ENCODE data around the gene CHST9.
"Not testable (repeated sequence)": the region's sequence is repeated elsewhere in the genome, so short reads cannot be mapped to it uniquely, and the experiment has no call there.

Gene CHST9

DNA sequence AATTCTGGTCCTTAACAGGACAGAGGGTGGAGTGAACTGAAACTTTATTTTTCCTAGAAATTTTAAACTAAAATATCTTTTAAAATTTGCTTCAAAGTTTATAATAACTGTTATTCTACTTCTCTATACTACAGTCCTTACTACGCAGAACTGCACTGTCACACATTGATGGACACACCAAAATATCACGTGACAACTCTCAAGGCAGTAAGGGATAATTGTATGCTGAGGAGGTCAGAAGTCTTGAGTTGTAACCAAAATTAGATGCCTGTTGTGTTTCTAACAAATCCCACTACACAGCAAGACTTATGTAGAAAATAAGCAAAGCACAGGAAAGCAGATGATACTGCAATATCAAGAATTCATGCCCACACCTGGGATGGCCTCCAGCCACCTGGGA is 76.3 kb downstream of the CHST9 start:
- no peak overlapping the region for H3K4me3 ChIP-seq (ENCODE audit: low read depth, low read length)

DNA sequence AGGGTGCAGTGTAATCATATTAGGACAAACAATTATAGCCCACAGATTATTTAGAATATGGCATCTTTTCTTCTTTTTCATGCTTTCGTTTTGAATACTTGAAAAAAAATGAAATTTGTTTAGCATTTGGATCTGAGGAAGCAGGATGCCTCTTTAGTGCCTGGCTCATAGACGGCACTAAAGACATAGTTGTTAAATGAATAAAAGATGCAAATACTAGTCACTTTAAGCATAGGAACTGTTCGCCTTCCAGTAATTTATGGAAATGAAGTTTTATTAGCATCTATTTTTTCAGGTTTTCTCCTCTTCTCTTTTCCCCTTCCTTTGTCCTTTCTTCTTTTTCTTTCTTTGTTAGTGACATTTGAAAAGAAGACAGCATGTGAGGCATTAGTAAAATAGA is 80.4 kb downstream of the CHST9 start:
- no peak overlapping the region for H3K4me3 ChIP-seq (ENCODE audit: low read depth, low read length)

DNA sequence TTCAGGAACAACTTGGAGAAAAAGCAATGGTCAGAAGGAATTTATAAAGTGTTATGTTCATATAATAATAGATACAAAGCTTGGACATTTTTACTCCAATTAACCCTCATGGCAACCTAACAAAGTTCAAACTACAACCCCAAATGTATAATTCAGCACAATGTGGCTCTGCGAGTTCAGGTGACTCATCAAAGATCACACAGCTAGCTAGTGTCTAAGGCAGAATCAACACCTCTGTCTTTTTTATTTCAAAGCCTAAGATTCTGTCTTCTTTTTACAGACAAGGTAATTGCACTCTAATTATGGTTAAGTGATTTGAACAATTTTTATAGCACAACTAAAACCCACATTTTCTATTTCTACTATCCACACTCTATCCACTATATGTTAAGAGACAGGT is 90.5 kb downstream of the CHST9 start:
- H3K4me3 ChIP-seq (ENCODE audit: low read depth, low read length), result no peak overlapping the region

DNA sequence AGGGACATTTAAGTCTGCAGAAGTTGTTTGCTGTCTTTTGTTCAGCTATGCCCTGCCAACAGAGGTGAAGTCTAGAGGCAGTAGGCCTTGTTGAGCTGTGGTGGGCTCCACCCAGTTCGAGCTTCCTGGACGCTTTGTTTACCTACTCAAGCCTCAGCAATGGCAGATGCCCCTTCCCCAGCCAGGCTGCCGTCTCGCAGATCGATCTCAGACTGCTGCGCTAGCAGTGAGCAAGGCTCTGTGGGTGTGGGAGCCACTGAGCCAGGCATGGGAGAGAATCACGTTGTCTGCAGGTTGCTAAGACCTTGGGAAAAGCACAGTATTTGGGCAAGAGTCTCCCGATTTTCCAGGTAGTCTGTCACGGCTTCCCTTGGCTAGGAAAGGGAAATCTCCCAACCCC is 91.8 kb downstream of the CHST9 start:
- not testable (repeated sequence) for H3K4me3 ChIP-seq (ENCODE audit: low read depth, low read length)

DNA sequence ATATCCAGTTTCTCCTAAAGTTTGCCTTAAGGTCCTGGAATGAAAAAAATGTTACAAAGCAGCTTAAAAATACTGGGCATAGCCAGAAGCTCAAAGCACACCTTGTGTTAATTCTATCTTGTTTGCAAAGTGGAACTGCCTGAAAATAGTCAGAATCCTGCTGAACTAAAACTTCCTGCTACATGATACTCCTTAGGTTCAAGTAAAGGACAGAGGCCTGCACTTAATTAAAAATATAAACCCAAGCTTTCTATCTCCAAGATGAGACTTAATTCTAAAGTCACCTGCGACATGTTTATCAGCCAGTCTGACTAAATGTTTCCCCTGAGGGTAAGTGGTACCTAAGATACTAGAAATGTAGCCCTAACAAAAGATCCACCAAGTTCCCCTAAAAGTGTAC is 103.4 kb downstream of the CHST9 start:
- H3K4me3 ChIP-seq (ENCODE audit: low read depth, low read length), result no peak overlapping the region

DNA sequence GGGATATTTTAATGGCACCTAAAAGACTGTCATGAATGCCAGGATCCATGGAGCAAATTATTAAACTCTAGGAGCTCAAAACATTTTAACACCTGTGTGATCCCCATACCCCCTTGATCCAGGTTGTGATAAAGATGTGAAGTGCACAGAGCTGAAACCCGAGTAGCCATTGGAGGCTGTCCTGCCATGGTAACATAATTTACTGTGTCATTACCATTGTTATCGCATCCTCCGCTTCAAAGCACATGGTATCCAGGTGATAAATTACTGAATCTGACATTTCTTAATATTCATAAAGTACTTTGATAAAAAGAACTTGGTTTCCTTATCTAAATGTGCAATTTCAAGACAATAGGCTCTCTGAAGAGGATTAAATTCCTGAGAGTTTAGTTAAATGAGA is 109.3 kb downstream of the CHST9 start:
- no peak overlapping the region for H3K4me3 ChIP-seq (ENCODE audit: low read depth, low read length)

DNA sequence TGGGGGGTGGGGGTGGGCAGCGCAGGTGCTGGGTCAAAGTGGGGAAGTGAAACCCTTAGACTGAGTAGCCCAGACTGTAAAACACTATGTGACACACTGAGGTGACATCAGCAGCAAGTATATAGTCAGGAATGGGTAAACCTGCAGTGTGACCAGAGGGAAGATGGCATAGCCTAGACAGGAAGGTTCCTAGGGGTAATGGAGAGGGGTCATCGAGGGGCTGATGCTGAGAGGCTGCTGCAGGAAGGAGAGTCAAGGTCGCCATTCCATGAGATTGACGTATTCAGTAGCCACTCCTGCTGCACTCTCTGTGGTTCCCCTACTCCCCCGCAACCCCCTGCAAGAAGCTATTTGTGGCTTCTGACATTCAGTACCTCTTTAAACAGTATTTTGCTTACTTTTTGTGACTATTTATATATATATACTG is 111.7 kb downstream of the CHST9 start:
- H3K4me3 ChIP-seq (ENCODE audit: low read depth, low read length), result no peak overlapping the region

DNA sequence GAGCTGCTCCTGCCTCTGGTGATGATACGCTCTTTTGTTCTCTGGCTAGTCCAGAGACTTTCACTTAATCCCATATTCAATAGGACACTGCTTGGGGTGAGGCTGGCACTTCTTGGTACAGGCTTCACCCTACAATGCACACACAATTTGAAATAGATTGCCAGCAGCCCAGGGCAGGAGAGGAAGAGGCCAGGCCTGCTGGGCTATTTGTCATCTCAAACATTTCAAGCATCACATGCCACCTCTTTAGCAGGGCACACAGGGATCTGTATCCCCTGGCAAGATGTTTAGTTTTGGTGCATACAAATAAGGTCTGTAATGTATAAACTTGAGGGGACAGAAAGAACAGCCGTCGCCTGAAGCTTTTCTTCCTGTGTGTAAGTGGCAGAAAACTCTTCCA is 120.4 kb downstream of the CHST9 start:
- H3K4me3 ChIP-seq (ENCODE audit: low read depth, low read length), result no peak overlapping the region

DNA sequence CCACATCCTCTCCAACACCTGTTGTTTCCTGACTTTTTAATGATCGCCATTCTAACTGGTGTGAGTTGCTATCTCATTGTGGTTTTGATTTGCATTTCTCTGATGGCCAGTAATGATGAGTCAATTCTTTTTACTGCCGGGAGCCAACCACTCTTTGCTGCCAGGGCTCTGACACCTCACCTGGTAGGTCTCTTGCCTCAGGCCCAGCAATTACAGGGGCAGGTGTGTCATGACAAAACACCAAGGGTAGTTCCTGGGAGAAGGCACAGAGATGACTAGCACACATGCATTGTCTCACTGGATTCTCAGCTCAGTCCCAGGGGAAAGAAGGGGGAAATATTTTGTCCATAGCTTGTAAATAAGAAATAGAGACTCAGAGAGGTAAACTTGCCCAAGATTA is 122.3 kb downstream of the CHST9 start:
- no peak overlapping the region for H3K4me3 ChIP-seq (ENCODE audit: low read depth, low read length)

DNA sequence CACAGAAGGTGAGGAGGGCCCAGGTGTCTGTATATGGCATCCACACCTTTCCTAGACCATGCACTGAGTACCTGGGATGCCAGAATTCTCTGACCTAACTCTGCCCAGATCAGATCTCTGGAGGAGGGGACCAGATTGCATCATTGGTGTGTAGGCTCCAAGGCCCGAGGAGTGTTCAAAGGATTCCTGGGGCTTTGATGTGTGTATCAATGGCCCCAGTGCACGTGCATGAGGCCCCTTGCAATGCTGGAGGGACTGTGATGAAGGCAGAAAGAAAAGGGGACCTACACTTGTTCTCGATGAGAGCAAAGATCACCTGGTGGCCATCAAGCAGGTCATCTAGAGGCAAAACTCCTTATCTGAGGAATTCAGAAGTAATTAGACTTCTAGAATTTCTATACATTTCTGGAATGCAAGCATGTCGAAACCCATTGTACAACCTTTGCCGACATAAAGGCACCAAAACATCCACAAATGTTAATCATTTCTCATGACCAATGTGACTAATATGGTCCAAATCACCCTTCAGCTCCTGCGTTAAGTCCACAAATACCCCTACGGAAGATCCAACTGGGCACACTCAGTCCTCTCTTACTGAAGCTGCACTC is 123.5 kb downstream of the CHST9 start:
- no peak overlapping the region for H3K4me3 ChIP-seq (ENCODE audit: low read depth, low read length)

DNA sequence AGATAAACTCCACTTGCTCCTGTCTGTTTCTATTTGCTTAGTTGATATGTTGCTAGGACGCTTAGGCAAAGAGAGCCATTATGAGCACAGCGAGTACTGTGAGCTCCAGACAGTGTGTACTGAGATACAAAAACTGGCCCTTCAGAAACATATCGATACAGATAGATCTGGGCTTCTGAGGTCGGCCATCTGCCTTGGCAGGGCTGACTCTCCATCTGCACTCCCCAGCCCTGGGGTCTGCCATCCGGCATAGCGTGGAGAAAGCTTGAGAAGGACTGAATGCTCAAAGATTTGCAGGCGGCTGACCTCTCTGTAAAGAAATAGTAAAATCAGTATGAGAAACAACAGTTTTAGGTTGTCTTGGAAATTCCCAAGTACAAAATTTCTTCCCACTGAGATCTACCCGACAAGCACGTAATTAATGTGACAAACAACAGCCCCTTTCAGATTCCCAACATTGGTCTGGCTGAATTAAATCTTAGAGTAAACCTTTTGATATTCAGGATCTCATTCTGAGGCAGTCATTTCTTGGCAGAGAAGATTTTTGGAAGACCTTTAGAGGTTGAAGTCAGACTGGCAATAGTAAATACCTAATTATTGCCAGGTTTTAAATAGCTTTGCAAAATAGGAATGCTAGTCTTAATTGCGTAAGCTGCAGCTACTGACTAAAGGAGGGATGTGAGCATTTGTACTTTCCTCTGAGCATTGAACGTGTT is 127.4 kb downstream of the CHST9 start:
- H3K4me3 ChIP-seq (ENCODE audit: low read depth, low read length), result no peak overlapping the region

DNA sequence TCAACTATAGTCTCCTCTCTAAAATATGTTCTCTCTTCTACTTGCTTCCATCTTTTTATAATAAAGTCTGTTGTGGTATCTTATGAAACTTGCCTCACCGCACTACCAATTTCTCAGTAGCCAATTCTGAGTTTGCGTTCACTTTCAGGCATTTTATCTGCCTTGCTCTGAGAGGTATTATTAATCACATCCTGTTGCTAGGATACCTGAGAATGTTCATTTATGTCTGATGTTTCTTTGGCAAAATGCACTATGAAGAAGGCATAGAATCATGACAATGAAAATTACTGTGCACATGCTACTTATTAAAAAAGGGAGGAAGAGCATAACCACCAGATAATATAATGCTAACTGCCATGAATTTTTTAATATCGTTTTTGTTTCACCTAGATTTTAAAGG is 130.2 kb downstream of the CHST9 start:
- H3K4me3 ChIP-seq (ENCODE audit: low read depth, low read length), result no peak overlapping the region

DNA sequence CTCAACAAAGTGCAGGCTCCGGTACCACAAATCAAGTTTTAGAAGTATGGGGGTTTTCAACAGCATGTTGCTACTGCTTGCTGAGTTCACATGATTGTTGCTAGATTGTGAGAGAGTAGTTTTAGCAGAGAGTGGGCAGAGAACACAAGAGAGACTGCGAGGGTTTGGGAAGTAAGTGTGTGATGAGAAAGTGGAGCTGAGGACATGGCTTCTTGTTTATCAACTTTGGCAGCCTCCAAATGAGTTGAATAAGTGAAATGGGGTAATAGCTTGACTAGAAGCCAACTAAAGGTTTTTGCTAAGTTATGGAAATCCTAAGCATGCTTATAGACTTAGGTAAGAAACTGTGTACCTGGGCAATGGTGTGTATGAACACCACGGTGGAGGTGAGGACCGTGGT is 135.1 kb downstream of the CHST9 start:
- no peak overlapping the region for H3K4me3 ChIP-seq (ENCODE audit: low read depth, low read length)

DNA sequence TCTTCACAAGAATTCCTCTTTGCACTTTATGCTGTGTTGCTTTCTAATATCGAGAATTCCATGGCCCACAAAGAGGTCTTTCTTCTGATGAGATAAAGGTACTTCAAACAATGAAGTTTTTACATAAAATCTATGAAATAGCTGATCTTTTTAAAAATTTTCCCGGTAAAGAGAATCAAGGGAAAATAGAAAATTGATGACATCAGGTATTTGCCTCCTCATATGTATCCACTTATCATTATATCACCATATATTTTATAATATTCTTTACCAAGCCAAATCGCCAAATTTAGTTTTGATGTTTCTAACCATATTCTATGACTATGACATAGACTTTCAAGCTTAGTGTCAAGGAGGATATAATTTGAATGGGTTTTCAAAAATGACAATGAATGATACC is 139.8 kb downstream of the CHST9 start:
- H3K4me3 ChIP-seq (ENCODE audit: low read depth, low read length), result no peak overlapping the region

DNA sequence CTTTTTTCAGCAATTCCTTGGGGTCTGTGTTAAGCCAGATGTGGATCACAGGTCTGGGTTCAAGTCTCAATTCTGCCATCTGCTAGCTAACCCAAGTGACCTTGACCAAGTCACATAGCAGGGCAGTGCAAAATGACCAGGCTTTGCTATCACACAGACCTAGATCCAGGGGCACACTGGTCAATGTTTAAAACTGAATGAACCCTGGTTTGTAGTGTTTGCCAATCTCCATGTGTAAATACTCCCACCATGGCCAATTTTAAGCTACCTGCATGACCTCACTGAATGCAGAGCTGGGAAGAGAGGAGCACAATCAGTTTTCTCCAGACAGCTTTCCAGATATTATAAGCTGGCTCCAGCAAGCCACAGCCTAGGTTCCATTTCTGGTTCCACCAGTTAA is 142.9 kb downstream of the CHST9 start:
- no peak overlapping the region for H3K4me3 ChIP-seq (ENCODE audit: low read depth, low read length)

DNA sequence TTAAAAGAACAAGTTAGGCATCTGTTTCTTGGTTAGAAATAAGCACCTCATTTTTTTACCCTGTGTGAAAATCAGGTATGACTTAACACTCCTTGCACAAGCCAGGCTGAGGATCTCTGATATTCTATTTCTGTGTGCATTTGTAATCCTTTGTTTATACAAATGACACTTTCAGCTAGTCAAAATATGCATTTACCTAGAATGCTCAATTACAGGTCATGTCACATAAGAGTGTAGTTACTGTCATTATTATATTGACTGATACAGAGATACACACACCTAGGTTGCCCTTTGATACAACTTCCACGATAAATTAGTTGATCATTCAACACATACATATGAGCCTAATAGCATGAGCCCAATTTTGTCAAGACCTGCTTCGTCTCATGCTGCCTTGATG is 144.3 kb downstream of the CHST9 start:
- H3K4me3 ChIP-seq (ENCODE audit: low read depth, low read length), result no peak overlapping the region

DNA sequence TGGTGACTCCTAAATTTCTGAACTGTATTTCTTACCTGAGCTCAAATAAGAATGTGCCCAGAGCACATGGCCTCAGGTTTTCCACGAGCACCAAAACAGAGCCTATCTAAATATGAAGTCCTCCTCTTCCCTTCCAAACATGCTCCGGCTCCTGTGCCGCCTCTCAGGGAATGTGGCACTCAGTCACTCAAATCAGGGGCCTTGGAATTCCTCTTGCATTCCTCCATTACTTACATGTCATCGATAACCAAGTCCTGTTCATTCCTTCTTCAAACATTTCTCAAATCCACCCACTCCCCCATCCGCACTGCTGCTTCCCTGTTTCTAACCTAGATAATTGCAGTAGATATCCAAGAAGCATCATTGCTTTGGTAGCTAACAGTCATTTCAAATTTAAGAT is 151.4 kb downstream of the CHST9 start:
- H3K4me3 ChIP-seq (ENCODE audit: low read depth, low read length), result no peak overlapping the region

DNA sequence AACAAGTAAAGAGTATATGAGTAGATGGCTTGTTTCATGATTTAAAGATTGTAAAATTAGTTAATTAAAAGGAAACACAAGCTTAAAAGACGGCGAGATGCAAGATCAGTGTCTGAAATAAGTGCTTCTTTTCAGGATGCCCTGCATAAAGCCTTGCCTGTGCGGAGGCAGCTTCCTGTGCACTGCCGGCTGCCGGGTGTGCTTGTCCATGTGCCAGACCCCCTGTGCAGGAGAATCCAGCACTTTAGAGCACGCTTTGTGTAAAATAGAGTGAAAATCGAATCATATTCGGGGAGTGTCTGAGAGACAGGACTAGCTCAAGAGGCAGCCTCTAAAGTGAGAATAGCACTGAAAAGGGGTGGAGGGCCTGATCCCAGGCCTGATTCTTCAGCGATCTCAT is 154.7 kb downstream of the CHST9 start:
- no peak overlapping the region for H3K4me3 ChIP-seq (ENCODE audit: low read depth, low read length)

DNA sequence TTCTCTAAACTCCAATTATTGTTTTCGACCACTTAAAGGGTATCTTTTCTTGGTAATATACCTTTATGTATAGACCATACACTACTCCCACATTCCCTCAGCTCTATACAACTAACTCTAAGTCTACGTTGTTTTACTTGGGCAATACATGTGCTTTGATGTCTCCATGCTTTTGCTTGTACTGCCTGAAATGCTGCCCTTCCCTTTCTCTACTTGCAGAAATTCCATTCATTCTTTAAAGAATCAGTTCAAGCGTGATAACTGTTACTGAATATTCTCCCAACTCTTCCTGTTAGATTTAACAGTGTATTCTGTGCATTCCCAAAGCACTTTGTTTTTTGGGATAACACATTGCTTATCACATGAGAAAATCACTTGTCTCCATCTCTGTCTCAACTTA is 162.6 kb downstream of the CHST9 start:
- H3K4me3 ChIP-seq (ENCODE audit: low read depth, low read length), result no peak overlapping the region

DNA sequence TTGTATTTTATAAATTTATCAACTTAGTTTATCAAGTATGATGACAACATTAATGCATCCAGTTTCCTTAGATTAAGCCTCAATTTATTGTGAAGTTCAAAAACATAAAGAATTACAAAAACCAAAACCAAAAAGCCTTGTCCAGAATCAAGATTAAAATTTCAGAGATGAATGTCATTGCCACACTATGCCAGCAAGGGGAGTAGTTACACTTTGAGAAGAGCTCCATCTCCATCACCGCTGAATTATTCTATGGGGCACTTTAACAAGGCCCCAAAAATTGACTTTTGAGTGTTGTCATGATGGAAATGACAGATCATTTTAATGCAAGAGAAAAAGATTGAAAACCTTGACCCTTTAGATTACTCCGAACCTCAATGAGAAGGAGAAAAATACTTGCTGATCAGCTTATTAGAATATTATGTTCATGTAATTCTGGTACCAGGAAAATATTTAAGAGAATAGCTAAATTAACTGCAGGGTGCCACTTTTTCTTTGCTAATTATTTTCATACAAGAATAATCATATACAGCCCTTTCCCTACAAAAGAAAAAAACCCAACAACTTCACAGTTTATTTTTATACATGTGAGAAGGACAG is 167.1 kb downstream of the CHST9 start:
- H3K4me3 ChIP-seq (ENCODE audit: low read depth, low read length), result no peak overlapping the region

DNA sequence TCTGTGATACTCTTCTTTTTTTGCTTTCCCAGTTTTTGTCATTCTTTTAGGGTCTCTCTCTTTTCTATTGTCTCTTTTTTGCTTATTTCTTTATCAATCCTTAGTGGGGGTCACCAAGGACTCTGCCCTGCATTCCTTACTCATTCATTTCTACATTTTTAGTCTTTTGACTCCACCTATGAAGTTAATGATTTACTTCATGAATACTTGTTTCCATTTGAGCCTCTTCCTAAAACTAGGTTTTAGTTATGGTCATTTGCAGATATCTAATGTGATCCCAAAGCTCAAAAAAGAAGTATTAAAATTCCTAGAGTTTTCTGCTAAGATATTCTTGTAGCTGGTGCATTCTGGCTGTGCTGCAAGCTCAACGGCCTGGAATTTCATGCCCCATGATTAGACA is 170.3 kb downstream of the CHST9 start:
- no peak overlapping the region for H3K4me3 ChIP-seq (ENCODE audit: low read depth, low read length)

DNA sequence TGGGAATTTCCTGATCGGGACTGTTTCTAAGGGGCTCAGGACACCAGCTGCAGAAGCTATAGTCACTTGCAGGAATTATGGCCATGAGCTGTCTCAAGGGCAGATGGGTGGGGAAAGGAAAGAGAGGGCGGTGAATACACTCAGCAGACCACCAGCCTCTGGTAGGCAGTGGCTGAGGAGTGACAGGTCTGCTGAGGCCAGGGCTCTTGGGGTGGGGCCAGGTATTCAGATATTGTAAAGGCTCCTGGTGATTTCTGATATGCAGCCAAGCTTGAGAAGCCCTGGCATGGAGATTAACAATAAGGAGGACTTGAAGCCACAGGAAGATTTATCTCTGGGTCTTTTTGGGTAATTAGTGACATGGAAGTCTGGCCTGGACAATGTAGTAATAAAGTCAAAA is 174.3 kb downstream of the CHST9 start:
- H3K4me3 ChIP-seq (ENCODE audit: low read depth, low read length), result no peak overlapping the region

DNA sequence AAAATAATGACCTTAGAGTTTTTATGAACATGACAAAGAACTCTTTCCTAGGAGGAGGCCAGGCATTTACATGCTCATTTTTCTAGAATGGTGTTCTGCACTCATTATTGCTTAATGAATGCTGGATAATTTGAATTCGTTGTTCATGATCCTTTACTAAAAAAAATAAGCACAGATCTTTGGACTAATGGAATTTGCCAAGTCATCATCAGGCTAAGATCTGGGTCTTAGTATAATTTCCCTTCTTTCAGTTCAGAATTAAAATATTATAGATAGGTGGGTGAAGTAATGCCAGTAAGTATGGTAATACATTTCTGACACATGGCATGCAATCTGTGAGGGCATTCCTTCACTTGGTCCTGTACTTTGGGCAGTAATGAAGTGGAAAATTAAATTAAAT is 175.8 kb downstream of the CHST9 start:
- H3K4me3 ChIP-seq (ENCODE audit: low read depth, low read length), result no peak overlapping the region
